ENCODE data around the gene MYO3B. TPM values are rescaled to one million over a fixed set of nuclear protein-coding genes. Genes with fewer than 3 reads are reported as not detected.

MYO3B gene
- total and polyA plus RNA-seq, 2 donors (not counting 3 experiments of a cell fraction or from before 2014, with no cell fraction given), result 0.03 TPM; not detected in 1

DNA sequence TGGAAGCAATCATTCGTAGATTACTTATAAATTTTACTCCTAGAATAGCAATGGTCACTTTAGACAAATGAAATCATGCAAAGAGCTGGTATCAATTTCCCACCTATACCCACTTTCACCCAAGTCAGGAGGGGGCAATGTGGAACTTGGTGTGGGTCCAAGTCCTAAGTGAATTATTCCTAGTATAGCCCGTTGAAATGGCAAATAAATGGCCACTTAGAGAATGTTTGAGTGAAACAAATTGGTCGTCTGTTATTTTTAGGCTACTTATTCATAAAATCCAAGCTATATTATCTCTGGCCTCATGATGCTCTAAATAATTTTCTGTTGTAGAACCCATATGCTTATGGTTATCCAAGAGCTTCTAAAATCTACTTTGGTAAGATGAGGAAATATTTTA lies 98.1 kb downstream of the MYO3B start:
- no peak for TF ChIP-seq POLR2AphosphoS5 (IDR thresholded peaks at IDR 0.05; ENCODE audit: insufficient read depth, low read depth, low read length)
- TF ChIP-seq, protein P1, sequence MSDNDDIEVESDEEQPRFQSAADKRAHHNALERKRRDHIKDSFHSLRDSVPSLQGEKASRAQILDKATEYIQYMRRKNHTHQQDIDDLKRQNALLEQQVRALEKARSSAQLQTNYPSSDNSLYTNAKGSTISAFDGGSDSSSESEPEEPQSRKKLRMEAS (IDR thresholded peaks at IDR 0.05; ENCODE audit: insufficient read depth, insufficient read length), result no peak
- TF ChIP-seq MYC (IDR thresholded peaks at IDR 0.05; ENCODE audit: low read depth, low read length), result no peak
- TF ChIP-seq, protein P2, sequence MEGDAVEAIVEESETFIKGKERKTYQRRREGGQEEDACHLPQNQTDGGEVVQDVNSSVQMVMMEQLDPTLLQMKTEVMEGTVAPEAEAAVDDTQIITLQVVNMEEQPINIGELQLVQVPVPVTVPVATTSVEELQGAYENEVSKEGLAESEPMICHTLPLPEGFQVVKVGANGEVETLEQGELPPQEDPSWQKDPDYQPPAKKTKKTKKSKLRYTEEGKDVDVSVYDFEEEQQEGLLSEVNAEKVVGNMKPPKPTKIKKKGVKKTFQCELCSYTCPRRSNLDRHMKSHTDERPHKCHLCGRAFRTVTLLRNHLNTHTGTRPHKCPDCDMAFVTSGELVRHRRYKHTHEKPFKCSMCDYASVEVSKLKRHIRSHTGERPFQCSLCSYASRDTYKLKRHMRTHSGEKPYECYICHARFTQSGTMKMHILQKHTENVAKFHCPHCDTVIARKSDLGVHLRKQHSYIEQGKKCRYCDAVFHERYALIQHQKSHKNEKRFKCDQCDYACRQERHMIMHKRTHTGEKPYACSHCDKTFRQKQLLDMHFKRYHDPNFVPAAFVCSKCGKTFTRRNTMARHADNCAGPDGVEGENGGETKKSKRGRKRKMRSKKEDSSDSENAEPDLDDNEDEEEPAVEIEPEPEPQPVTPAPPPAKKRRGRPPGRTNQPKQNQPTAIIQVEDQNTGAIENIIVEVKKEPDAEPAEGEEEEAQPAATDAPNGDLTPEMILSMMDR (IDR thresholded peaks at IDR 0.05; ENCODE audit: extremely low read depth in 1 of 2, insufficient read depth in 1 of 2, low read depth in 1 of 2, low read length in 2 of 2), result no peak
- no peak for TF ChIP-seq POLR2A (IDR thresholded peaks at IDR 0.05; ENCODE audit: low read depth, low read length)
- TF ChIP-seq EZH2 (IDR thresholded peaks at IDR 0.05; ENCODE audit: borderline replicate concordance, low read depth, low read length, severe bottlenecking), result no peak
- no peak for TF ChIP-seq FOS (IDR thresholded peaks at IDR 0.05; ENCODE audit: borderline replicate concordance, insufficient read depth, low read length)
- no peak for TF ChIP-seq JUN (IDR thresholded peaks at IDR 0.05; ENCODE audit: borderline replicate concordance, insufficient read depth, insufficient read length, low read depth)
- dilution Hi-C loops (cut with MboI; ENCODE audit: extremely low pct_ligation_motif_present, low sequenced_read_pairs), result no loop called here

More for the DNA sequence above, 98.1 kb downstream of the MYO3B start:
- Histone ChIP-seq H3K79me2 (ENCODE audit: control insufficient read depth, insufficient read depth, low read length) (no peaks in the 10 kb centered on the region), H4K20me1 (replicated peaks; ENCODE audit: control insufficient read depth, extremely low read depth, insufficient read depth, low read length) (no peaks in the 10 kb centered on the region), H3K4me1 (ENCODE audit: control insufficient read depth, extremely low read depth, insufficient read depth, low read length) (no peaks in the 10 kb centered on the region), H2AFZ (ENCODE audit: low read depth, low read length) (no peak overlapping the region), H3K27ac (ENCODE audit: insufficient read depth, low read depth, low read length) (no peak overlapping the region), H3K9ac (replicated peaks; ENCODE audit: extremely low read depth, insufficient read depth, low read length) (no peak overlapping the region), H3K9me1 (replicated peaks; ENCODE audit: control insufficient read depth, extremely low read depth, insufficient read depth, low read length) (no peaks in the 10 kb centered on the region), H3K9me3 (replicated peaks; ENCODE audit: control insufficient read depth, insufficient read depth, low read length) (no peaks in the 10 kb centered on the region), H3K4me3 (replicated peaks in 1 of 3; ENCODE audit: insufficient read depth in 1 of 3, low read depth in 1 of 3, low read length in 3 of 3) (no peak overlapping the region), H3K27me3 (ENCODE audit: control insufficient read depth in 2 of 2, insufficient read depth in 2 of 2, low read length in 2 of 2) (peaks cover 3 to 13% of the 10 kb centered on the region in 2 experiments), H3K4me2 (ENCODE audit: insufficient read depth, low read length) (no peak overlapping the region), H3K36me3 (ENCODE audit: control insufficient read depth in 2 of 2, extremely low read depth in 1 of 2, insufficient read depth in 2 of 2, low read length in 2 of 2) (no peaks in the 10 kb centered on the region)
- DNase-seq (ENCODE audit: low read depth, low spot score) (no peak), FAIRE-seq (no peak)
- CTCF ChIA-PET, result interaction anchor here (1.2 kb wide), 1 partner anchor 10 kb away, joined by 3 read pairs; no protein-coding TSS in a partner anchor
- POLR2A ChIA-PET, result no interaction called here
- no TSS peak for BruUV-seq (replicated peaks)
- intact Hi-C loops (cut with micrococcal nuclease), result no loop called here
